CD4-positive, alpha-beta T cell treated with Interferon alpha-2 for 1 hour (primary cell): ENCODE results near the gene OR5F1.

Experiments
- DNase-seq, 2 donors: peaks; one replicate each; pipeline ENCODE4 v3.0.0-alpha.2; 2020 to 2022

OR5F1 gene

GRCh38 chr11:55994525-55994924, at the start of gene OR5F1:
Gene OR5F1 (minus strand): TSS chr11:55994625. CDS start chr11:55994625, 0 bp downstream.
- DNase-seq: no peak

DNA sequence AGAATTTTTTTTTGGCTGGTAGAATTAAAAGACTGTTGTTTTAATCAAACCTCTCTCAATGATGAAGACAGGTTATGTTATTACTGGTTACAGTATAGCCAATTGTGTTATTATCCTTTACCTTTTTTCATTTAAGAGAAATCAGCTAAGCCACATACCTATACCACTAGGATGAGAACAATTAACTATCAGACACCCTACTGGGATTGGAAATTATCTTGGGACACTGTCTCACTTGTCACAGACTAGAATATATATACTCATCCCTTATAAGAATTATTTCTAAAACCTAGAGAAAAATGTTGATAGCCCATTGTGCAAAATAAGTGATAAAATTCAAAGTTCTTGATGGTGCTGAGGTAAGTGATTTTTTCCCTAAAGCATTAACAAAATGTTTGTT, 32.9 kb upstream of the OR5F1 start, which contains the start of gene OR5AS1:
OR5AS1 (plus strand) TSS at position 301 of the 400 bp plus-strand sequence. CDS start 2,765 bp downstream, outside the sequence.
- no peak for DNase-seq

- DNase-seq: no peak
Measured at GRCh38 chr11:56013805-56014204, 19.4 kb upstream of the OR5F1 start.

DNA sequence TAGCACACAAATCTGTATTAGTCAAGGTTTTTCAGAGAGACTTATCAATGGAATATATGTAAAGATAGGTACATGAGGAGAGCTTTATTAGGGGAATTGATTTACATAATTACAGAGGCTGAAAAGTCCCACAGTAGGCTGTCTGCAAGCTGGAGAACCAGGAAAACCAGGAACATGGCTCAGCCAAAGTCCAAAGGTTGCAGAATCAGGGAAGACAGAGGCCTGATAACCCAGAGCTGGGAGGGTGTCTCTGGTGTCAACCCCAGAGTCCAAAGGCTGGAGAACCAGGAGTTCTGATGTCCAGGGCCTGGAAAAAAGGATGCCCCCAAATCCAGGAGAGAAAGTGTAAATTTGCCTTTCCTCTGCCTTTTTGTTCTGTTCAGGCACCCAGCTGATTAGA, 16.3 kb upstream of the OR5F1 start:
- DNase-seq: no peak

GRCh38 chr11:55970935-55971334, 23.5 kb downstream of the OR5F1 start:
- DNase-seq: no peak

DNA sequence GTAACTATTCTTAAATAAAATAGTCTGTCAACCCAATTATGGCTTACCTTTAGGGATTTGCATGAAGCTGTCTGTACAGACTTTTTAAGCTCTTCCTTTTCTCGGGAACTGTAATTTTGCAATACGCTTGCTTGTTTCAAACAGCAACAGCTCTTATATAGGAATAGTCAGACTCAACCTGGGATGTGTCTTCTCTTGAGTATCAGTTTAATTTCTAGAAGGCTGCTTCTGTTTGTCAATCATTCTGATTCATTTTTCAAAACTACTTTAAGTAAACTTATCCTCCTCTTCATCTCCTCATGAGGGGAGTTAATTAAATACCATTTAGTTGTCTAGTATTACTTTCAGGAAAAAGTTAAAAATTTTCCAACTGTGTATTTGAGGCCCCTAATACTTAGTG, 24.6 kb downstream of the OR5F1 start, which contains the start of gene OR10AG1:
OR10AG1 (minus strand) TSS at position 101 of the 400 bp plus-strand sequence; CDS start at position 63, 38 bp downstream.
- DNase-seq: no peak

- no peak for DNase-seq
Measured at GRCh38 chr11:55967914-55968313, 26.5 kb downstream of the OR5F1 start.

DNA sequence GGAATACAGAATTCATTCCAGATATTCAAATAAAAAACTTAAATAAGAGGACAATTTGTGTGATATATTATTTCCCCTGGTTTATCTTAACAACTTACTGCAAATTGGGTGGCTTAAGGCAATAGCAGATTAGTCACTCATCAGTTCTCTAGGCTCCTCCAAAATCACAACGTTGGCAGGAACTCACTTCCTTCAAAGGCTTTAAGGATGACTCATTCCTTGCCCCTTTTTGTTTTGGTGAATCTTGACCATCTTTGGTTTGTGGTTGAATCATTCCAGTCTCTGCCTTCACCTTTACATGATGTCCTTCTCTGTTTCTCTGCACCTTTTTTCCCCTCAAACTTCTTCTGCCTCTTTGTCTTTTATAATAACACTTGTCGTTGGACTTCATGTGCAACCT, 28.0 kb downstream of the OR5F1 start:
- DNase-seq: no peak

DNA sequence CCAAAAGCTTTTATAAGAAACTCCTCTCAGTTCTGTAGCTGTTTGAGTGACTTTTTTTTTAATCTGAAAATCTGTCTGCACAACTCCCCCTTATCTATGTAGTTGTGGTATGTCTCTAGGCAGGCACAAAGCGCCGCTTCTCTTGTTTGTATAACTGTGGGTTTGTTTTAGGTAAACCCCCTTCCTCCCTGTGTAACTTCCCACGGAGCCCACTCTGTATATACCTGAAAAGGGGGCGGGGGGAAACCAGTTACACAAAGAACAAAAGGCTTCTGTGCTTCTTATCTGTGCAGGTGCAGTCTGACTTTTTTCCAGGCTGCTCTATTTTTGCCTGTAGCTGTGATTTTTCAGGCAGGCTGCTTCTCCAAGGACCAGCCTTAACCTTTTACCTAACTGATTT, 37.9 kb downstream of the OR5F1 start:
- DNase-seq: no peak

GRCh38 chr11:55949330-55949729, 45.1 kb downstream of the OR5F1 start:
- no peak for DNase-seq
